Upper lobe of left lung (tissue), 6 donors: ENCODE data around the gene SLC23A2. TPM values are rescaled to one million over a fixed set of nuclear protein-coding genes. Genes with fewer than 3 reads are reported as not detected.

Source experiments
- ATAC-seq, 2 donors: fragments of 200-7000 bp; cut with Tn5 transposase; one replicate each; pipeline ENCODE4 v1.9.1; 2022; ENCODE audit warnings: mild to moderate bottlenecking in 2 of 2, moderate library complexity in 2 of 2; ENCODE audit not compliant: low FRiP score in 2 of 2
- DNase-seq, 2 donors: peaks; one replicate each; pipeline ENCODE4 v3.0.0-alpha.2; 2019 to 2020
- H3K27ac ChIP-seq, 4 donors: fragments of 200-600 bp; sonication (generic); one replicate each; pipeline ENCODE4 v1.5.1; 2016 to 2019
- H3K27me3 ChIP-seq, 4 donors: fragments of 200-600 bp; sonication (generic); one replicate each; pipeline ENCODE4 v1.5.1; 2017 to 2019
- H3K36me3 ChIP-seq, 4 donors: fragments of 200-600 bp; sonication (generic); one replicate each; pipeline ENCODE4 v1.5.1; 2016 to 2019
- H3K4me1 ChIP-seq, 4 donors: fragments of 200-600 bp; sonication (generic); one replicate each; pipeline ENCODE4 v1.5.1; 2018 to 2019
- H3K4me3 ChIP-seq, 4 donors: fragments of 200-600 bp; sonication (generic); one replicate each; pipeline ENCODE4 v1.5.1; 2017 to 2019; ENCODE audit warnings: mild to moderate bottlenecking in 2 of 4, moderate library complexity in 1 of 4
- H3K9me3 ChIP-seq, 4 donors: fragments of 200-600 bp; sonication (generic); one replicate each; pipeline ENCODE4 v1.5.1; 2018 to 2019
- CTCF ChIP-seq, 6 experiments: fragments of 450-650 bp in 4 of 6; fragments of 200-600 bp in 2 of 6; sonication (generic) in 2 of 6; IDR thresholded peaks; one replicate each; pipeline ENCODE4 v1.5.1; 2016 to 2019; ENCODE audit warnings: antibody characterized with exemption in 6 of 6
- EP300 ChIP-seq, 4 donors: sonication (generic); formaldehyde crosslinking; IDR thresholded peaks; one replicate each; pipeline ENCODE4 v1.5.1; 2017; ENCODE audit warnings: antibody characterized with exemption in 4 of 4, control low read depth in 2 of 4
- POLR2A ChIP-seq, 4 donors: fragments of 450-650 bp; IDR thresholded peaks; one replicate each; pipeline ENCODE4 v1.5.1; 2016 to 2017; ENCODE audit warnings: antibody characterized with exemption in 4 of 4, mild to moderate bottlenecking in 2 of 4
- POLR2AphosphoS5 ChIP-seq, 2 donors: sonication (generic); formaldehyde crosslinking; IDR thresholded peaks; one replicate each; pipeline ENCODE4 v1.5.1; 2017; ENCODE audit warnings: antibody characterized with exemption in 2 of 2
- WGBS, 2 donors: methylation state at CpG; one replicate each; pipeline ENCODE4 v1.1.5; 2017 to 2018; 5-methylcytosine and 5-hydroxymethylcytosine counted together
- total RNA-seq, 6 donors: library from RNA; depleted of rRNA in 4 of 6; stranded (reverse); fragments of >200 nt in 4 of 6; gene quantifications; one replicate each; pipeline versions ENCODE4 v1.1.0 to v1.2.1, GENCODE V29; 2016 to 2021
- donor health status: DM: no; HTN: no; CAD: no; lungs with moderate emphysema.
- donor health status: DM: no; HTN: yes; CAD: no; lungs with severe emphysema.

Gene SLC23A2
- total RNA-seq, 6 donors from 2014 or later = 13.1 to 26.2 (median 19.2) TPM

DNA sequence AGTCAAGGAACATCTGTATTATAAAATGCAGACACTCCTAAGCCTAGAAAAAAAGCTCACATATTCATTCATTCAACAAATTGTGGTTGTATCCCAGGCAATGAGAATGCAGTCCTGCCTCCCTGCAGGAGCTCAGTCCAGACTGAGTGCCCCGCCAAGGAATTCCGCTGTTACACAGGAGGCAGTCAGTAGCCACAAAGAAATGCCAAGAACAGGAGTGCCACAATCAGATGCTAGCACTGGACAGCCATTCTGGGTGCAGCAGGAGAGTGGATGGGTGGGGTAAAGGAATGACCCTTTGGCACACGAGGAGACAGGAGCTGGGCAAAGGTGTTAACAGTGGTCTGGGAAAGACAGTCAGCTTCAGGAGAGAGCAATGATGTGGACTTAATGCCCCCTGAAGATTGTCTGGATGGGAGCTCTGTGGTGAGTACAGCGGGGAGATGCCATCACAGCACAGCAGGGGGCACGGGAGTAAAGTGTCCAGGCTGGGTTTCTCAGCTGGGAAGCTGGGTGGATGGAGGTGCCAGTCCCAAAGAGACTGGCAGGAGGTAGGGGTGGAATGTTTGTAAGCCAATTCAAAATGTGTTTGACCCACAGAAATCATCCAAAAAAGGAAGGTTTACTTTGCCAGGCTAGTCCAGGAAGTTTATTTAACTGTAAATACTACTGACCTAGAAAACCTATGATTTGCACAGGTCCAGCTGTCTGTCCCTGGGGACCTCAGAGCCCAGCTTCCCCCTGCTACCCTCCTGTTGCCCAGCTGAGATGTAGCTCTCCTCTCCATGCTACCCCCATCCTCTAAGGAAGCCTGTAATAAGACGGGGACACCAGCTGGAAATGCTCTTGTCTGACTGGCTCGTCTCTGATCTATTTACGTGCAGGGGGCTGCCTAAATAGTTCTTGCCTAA lies 84.1 kb downstream of the SLC23A2 start:
- WGBS, 2 donors = 68 to 69% methylated on average over 8 of the region's 8 CpGs

GRCh38 chr20:4913147-4913546 lies 88.2 kb downstream of the SLC23A2 start:
- WGBS, 2 donors = 94 to 96% methylated on average over 7 of the region's 7 CpGs
- Histone ChIP-seq H3K36me3 (no peaks in the 10 kb centered on the region), H3K27me3 (no peaks in the 10 kb centered on the region), H3K4me1 (peaks cover 0 to 15% (median 12%) of the 10 kb centered on the region in 4 donors), H3K9me3 (no peaks in the 10 kb centered on the region), H3K27ac (no peak overlapping the region), H3K4me3 (no peak overlapping the region)
- TF ChIP-seq POLR2A (IDR thresholded peaks at IDR 0.05) (no peak), CTCF (IDR thresholded peaks at IDR 0.05) (no peak), POLR2AphosphoS5 (IDR thresholded peaks at IDR 0.05) (no peak), EP300 (IDR thresholded peaks at IDR 0.05) (no peak)
- no peak for DNase-seq
- no peak for ATAC-seq

More for the DNA sequence above, 84.1 kb downstream of the SLC23A2 start:
- DNase-seq = no peak
- H3K4me3 ChIP-seq = no peak overlapping the region
- peak; percentile 26 to 87 for ATAC-seq
- no peaks in the 10 kb centered on the region for H3K9me3 ChIP-seq
- H3K4me1 ChIP-seq = peaks cover 5 to 21% (median 12%) of the 10 kb centered on the region in 4 donors
- H3K27ac ChIP-seq = peak overlapping the region in 1 of 4 donors; percentile 31
- TF ChIP-seq CTCF (IDR thresholded peaks at IDR 0.05) (no peak), EP300 (IDR thresholded peaks at IDR 0.05) (no peak), POLR2A (IDR thresholded peaks at IDR 0.05) (no peak), POLR2AphosphoS5 (IDR thresholded peaks at IDR 0.05) (no peak)
- no peaks in the 10 kb centered on the region for H3K36me3 ChIP-seq
- H3K27me3 ChIP-seq = no peaks in the 10 kb centered on the region

GRCh38 chr20:4912380-4913142 lies 88.7 kb downstream of the SLC23A2 start:
- no peaks in the 10 kb centered on the region for H3K9me3 ChIP-seq
- no peak for ATAC-seq
- no peak overlapping the region for H3K27ac ChIP-seq
- H3K4me1 ChIP-seq = peaks cover 0 to 9% (median 9%) of the 10 kb centered on the region in 4 donors
- H3K27me3 ChIP-seq = no peaks in the 10 kb centered on the region
- no peak overlapping the region for H3K4me3 ChIP-seq
- no peaks in the 10 kb centered on the region for H3K36me3 ChIP-seq
- no peak for TF ChIP-seq POLR2A (IDR thresholded peaks at IDR 0.05)
- no peak for TF ChIP-seq EP300 (IDR thresholded peaks at IDR 0.05)
- TF ChIP-seq CTCF (IDR thresholded peaks at IDR 0.05) = no peak
- no peak for TF ChIP-seq POLR2AphosphoS5 (IDR thresholded peaks at IDR 0.05)
- no peak for DNase-seq
- 93% methylated on average over 15 of the region's 15 CpGs for WGBS, 2 donors

DNA sequence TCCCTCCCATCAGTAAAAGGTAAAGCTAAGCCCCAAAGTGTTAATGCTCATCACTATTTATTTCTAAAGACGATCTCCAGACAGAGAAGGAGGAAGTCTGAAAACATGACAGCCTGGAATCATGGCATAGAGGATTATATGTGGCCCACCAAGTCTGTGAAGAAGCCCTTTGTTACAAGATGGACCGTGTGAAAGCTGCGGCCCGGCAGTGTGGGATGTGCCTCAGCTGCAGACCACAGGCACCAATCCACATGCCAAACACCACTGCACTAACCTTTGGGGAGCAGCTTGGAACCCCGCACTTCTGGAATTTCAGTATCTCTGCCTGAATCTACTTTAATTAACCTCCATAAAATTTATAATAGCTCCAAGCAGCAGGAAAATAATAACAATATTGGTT lies 90.4 kb downstream of the SLC23A2 start:
- Histone ChIP-seq H3K4me1 (no peaks in the 10 kb centered on the region), H3K9me3 (no peaks in the 10 kb centered on the region), H3K36me3 (no peaks in the 10 kb centered on the region), H3K27me3 (no peaks in the 10 kb centered on the region), H3K4me3 (no peak overlapping the region), H3K27ac (no peak overlapping the region)
- WGBS, 2 donors = 92 to 93% methylated on average over 5 of the region's 5 CpGs
- no peak for TF ChIP-seq POLR2A (IDR thresholded peaks at IDR 0.05)
- DNase-seq (no peak), ATAC-seq (no peak)

DNA sequence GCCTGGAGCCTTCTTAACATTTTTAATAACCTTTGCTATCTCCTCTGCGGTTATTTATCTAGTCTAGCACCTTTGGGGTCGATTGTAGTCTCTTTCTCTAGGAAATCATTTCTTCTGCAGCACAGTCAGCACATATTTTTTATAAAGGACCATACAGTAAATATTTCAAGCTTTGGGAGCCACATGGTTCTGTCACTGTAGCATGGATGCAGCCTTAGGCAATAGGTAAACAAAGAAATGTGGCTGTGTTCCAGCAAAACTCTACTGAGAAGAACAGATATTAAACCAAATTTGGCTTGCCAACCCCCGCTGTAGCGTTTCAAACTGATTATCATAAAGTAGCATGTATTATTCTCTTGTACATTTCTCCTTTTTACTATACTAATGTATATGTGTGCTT lies 95.7 kb downstream of the SLC23A2 start:
- H3K4me3 ChIP-seq = no peak overlapping the region
- H3K9me3 ChIP-seq = no peaks in the 10 kb centered on the region
- TF ChIP-seq CTCF (IDR thresholded peaks at IDR 0.05) (no peak), POLR2AphosphoS5 (IDR thresholded peaks at IDR 0.05) (no peak), POLR2A (IDR thresholded peaks at IDR 0.05) (no peak), EP300 (IDR thresholded peaks at IDR 0.05) (no peak)
- H3K27ac ChIP-seq = no peak overlapping the region
- H3K36me3 ChIP-seq = peaks cover 0 to 18% (median 0%) of the 10 kb centered on the region in 4 donors
- ATAC-seq (no peak), DNase-seq (peak in 1 of 2 donors; percentile 10)
- H3K27me3 ChIP-seq = no peaks in the 10 kb centered on the region
- peaks cover 0 to 10% (median 0%) of the 10 kb centered on the region in 4 donors for H3K4me1 ChIP-seq
- WGBS, 2 donors = 60 to 77% methylated on average over 4 of the region's 4 CpGs
